CD4-positive, alpha-beta T cell treated with Interleukin-17A for 1 hour (primary cell): ENCODE data around the gene STX3.
"Not testable (repeated sequence)": the region's sequence is repeated elsewhere in the genome, so short reads cannot be mapped to it uniquely, and the experiment has no call there.

ENCODE experiments used
- DNase-seq: peaks from one replicate; pipeline ENCODE4 v3.0.0-alpha.2; 2020

STX3 gene

DNA sequence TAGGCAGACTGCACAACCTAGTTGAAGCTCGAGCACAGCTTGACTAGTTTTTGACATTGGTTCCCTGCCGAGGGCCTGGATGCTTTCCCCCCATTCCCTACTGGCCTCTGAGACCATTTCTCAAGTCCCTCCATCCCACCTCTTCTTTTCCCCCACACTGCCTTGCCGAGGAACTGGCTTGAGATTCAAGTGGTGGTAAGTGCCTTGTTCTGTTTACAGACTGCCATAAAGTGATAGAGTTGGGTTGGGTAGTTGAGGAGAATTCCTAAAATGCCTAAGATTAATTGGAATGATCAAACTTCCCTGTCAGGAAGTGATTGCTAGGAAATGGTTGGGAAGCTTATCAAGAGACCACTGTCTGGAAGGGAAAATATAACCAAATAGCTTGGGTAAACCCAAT lies 39.2 kb downstream of the STX3 start:
- no peak for DNase-seq

GRCh38 chr11:59800390-59801025 lies 45.3 kb downstream of the STX3 start:
- no peak for DNase-seq

DNA sequence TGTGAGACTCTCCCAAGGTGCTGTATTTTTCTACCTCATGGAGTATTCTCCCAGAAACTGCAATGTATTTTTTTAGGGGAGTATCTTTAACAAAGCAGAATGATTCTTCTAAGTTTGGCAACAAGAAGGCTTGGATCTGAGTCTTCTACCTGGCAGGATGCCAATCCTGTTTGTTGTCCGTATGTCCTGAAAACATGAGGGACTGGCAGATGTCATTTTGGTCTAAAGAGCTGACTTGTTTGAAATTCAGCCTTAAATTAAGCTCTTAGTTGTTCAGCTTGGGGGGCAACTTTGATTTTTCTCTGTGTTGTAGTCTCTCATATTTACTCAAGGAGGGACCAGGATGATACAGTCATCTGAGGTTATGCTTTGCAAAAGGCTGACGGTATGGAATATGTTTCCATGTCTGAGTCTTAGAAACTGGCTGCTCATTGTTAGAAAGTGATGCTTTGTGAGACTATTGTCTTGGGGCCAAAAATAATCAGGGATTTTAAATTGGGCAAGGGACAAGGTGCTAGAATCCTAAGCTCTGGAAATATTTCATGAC lies 46.1 kb downstream of the STX3 start:
- DNase-seq: no peak

DNA sequence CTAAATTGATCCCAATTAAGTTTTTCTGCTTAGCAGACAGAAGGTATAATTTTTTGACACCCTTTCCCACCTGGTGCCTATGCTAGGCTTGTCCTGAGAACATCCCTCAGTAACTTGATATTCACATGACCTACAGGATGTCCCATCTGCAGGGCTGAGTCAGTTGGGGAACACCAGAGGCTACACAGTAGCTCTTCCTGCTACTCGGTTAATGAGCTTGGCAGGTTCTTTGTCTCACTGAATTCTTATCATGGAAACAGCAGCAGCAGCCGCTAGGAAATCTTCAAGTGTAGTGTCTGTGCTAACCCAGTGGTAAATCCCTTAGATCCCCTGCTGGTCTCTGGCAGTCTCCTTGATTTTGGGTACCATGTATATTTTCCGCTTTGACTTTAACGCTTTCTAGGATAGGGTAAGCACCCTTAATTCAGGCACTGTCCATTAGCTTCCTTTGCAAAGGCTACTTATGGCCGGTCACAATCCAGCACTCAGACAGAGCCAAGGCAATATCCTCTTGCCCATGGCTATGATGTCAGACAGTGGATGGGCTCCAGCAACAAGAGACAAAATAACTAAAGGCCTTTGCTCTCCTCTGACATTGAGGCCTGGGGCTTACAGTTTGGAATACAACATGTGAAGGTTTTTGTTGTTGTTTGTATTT lies 46.9 kb downstream of the STX3 start:
- DNase-seq: no peak

DNA sequence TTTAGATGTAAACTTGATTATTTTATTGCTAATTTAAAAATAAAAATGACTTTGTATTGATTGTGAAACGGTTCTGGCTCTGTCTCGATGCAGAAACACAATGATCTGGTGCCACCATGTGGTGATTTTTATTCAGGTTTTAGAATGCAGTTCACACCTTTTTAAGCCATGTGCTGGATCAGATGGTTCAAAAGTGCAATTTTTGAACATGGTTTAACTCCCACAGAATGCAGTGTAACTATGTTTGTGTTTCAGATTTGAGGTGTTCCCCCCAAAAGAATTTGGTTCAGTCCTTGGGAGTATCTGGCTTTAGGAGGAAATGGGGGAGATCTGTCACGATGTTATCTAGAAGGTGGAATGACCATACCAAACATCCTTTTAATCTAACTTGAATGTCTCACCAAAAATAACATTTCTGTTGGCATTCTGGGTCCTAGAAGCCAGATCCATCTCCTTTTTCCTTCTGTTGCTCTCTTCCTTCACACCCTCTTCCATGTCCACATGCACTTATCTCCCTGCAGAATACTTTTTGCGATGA lies 47.5 kb downstream of the STX3 start:
- peak; percentile 75 for DNase-seq

DNA sequence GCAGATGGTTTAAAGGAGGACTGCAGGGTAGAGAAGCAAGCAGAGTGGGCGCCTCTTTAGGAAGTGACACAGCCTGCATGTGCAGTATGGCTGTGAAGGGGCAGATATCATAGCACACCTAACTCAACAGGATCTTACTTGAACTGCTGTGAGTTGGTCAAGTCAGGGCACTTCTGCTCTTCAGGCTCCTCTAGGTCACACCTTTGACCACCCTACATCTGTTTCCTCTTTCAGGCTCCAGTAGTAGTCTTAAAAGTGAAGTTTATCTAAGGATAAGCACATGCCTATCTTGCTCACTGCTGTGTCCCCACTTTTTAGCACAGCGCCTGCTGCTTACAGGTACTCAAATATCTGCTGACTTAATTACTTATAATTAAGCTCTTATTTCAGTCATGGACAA lies 48.9 kb downstream of the STX3 start:
- no peak for DNase-seq

DNA sequence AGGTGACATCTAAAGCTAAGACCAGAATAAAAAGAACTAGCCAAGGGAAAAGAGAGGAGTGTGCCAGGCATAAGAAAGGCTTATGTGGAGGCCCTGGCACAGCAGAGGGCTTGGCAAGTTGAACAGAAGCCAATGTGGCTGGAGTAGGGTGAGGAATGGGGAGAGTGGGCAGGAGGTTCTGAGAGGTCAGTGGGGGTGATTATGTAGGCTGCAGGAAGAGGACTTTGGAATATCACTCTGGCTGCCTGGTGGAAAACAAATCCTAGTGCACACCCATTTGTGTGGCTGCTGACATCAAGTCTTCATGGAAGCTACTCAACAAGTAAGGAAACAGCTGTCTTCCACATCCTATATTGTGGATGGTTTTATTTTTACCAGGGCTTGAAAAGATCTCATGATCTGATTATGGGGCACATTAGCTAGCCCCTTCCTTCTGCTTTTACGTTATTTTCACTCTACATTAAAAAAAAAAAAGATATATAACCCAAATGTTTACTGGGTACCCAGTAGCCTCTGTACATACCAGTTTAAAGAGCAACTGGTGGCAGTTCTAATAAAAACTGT lies 52.0 kb downstream of the STX3 start:
- DNase-seq: no peak

GRCh38 chr11:59810189-59810910 lies 55.2 kb downstream of the STX3 start, which contains the start of gene MRPL16:
Gene MRPL16 (minus strand): TSS chr11:59810778. CDS start chr11:59810658, 120 bp downstream.
- DNase-seq: peak; percentile 94

DNA sequence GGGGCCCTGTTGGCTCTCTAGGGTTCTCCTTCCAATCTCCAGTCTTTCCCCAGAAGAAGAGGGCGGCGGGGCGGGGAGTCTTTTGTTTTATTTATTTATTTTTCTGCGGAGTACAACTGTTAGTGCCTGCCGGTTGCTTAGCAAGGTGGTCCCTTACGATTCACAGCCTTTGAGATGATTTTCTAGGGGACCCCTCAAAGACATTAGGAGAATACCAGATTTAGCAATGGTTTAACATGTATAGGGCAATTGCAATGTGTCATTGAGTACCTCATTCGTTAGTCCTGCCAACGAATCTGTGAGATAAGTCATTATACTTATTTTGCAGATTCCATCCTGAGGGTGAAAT lies 55.7 kb downstream of the STX3 start:
- DNase-seq: no peak

- no peak for DNase-seq
These were observed 57.0 kb downstream of the STX3 start for GRCh38 chr11:59812220-59812619.

GRCh38 chr11:59813364-59813763 lies 58.2 kb downstream of the STX3 start:
- DNase-seq: no peak

DNA sequence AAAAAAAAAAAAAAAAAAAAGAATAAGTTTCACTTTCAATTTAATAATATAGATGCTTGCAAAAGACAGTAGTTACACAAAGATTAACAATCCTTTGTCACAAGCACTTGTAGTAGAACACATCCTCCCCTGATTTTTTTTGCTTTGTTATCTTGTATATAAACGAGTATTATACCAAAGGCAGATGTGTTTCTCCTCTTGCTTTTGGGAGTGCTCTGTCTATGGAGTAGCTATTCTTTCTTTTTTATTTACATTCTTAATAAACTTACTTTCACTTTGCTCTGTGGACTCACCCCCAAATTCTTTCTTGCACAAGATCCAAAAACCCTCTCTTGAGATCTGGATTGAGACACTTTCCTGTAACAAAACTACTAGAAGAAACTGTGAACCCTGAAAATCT lies 58.8 kb downstream of the STX3 start:
- no peak for DNase-seq

GRCh38 chr11:59815754-59816153 lies 60.6 kb downstream of the STX3 start:
- no peak for DNase-seq

- DNase-seq: not testable (repeated sequence)
These were observed 61.3 kb downstream of the STX3 start for GRCh38 chr11:59816434-59816833.

GRCh38 chr11:59818572-59818971 lies 63.4 kb downstream of the STX3 start:
- DNase-seq: no peak

DNA sequence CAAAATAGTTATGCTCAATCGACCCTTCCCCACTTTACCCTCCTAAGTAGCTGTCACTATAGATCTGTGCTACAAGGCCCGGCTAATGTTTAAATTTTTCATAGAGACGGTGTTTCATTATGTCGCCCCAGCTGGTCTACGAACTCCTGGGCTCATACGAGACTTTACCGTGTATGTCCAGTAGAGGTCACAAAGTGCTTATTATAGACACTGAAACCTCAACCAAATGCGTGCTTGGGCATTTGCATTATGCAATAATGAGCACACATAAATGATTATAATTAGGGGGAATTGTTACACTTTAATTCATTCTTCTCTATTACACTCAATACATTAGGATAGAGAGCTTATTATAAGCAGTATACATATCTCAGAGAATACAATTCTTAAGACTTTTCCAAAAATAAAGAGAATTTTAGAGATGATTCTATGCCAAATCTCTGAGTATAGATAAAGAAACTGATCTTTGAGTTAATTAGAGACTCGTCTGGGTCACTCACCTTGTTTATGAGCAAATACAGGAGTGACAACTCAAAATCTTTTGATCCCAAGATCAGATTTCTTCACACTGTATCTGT lies 67.9 kb downstream of the STX3 start:
- peak; percentile 60 for DNase-seq

- DNase-seq: no peak
These were observed 74.2 kb downstream of the STX3 start for GRCh38 chr11:59829358-59829757.

GRCh38 chr11:59833602-59834001 lies 78.4 kb downstream of the STX3 start:
- no peak for DNase-seq

DNA sequence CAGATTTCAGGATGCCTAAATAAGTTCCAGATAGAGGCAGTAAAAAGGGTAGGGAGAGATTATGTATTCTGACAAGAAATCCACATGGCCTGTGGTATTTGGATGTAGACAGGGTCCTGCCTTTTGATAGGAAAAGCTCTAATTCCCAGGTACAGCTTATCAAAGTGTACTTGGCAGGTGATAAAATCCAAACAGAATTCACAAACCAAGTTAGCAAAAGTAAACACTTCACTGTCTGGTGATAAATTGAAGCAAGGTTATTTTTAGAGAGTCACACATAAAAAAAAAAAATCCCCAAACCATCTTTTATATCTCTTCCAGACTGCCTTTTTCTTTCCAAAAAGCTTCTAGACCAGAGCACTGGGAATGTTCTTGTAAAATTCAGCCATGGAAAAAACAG lies 84.4 kb downstream of the STX3 start:
- DNase-seq: no peak

DNA sequence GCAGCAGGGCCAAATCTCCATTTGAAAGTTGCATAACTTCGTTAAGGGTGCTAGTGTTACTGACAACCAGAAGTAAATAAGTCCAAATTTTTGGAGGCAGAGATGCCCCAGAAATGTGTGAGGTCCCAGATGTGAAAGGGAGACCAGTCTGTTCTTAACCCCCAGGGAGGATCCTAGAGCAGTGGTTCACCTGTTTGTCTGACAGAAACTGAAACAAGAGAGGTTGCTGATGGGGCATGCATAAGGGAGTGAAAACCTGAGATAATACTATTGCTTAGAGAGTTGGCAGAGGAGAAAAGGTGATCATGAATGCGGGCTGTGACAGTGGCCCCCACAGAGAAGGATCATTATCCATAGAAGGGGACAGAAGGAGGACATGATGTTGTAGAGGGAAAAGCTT lies 86.3 kb downstream of the STX3 start:
- DNase-seq: no peak

DNA sequence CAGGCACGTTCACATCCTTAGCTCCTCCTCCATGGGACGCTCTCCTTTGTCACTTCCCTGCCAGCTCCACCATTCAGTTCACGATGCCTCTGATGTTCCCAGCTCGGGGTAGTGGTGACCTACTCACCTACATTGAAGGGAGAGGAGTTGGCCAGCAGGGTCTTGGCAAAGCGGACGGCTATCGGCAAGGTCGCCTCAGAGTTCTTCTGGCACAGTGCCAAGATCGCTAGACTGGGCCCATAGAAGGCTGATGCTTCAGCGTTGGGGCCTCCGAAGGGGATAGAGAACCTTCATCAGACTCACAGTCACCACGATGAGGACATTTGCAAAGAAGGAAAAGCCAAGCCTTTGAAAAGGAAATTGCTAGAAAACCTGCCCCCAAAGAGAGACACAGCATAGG lies 87.1 kb downstream of the STX3 start:
- no peak for DNase-seq

GRCh38 chr11:59845399-59845798 lies 90.2 kb downstream of the STX3 start, which contains the start of gene CBLIF:
Gene CBLIF (minus strand): TSS chr11:59845499. CDS start chr11:59845453, 46 bp downstream.
- no peak for DNase-seq

GRCh38 chr11:59846556-59846955 lies 91.4 kb downstream of the STX3 start:
- DNase-seq: no peak
